ENCODE data around the gene RUNX3. TPM values are rescaled to one million over a fixed set of nuclear protein-coding genes. Genes with fewer than 3 reads are reported as not detected.

Gene RUNX3
- polyA plus RNA-seq, 1 of the 3 experiments (the other 2 are of a cell fraction): not detected

- no peak for TF ChIP-seq FOXJ3 (CRISPR knock-in tag; IDR thresholded peaks at IDR 0.05)
- no peak for TF ChIP-seq EZH2phosphoT487 (IDR thresholded peaks at IDR 0.05; ENCODE audit: borderline replicate concordance, low read depth)
- TF ChIP-seq REST (IDR thresholded peaks at IDR 0.05; ENCODE audit: low read depth, low read length): no peak
- no peak for TF ChIP-seq IRF3 (IDR thresholded peaks at IDR 0.05; ENCODE audit: low read depth, low read length)
Observed at GRCh38 chr1:24957016-24957807, 27.1 kb upstream of the RUNX3 start (continued).

GRCh38 chr1:24955779-24956365 lies 25.8 kb upstream of the RUNX3 start:
- no peaks in the 10 kb centered on the region for H3K9me3 ChIP-seq
- no peaks in the 10 kb centered on the region for H3K79me2 ChIP-seq (ENCODE audit: insufficient read depth)
- H3K9ac ChIP-seq: no peak overlapping the region
- no peaks in the 10 kb centered on the region for H3K36me3 ChIP-seq (replicated peaks in 1 of 2; ENCODE audit: control insufficient read depth in 1 of 2, insufficient read depth in 2 of 2, low read length in 1 of 2)
- H4K20me1 ChIP-seq (ENCODE audit: insufficient read depth): no peaks in the 10 kb centered on the region
- WGBS (ENCODE audit: low lambda C conversion rate): 67% methylated on average over 7 of the region's 8 CpGs
- TF ChIP-seq GATA2 (CRISPR knock-in tag; IDR thresholded peaks at IDR 0.05) (no peak), PBX3 (IDR thresholded peaks at IDR 0.05) (no peak), NFIC (IDR thresholded peaks at IDR 0.05; ENCODE audit: borderline replicate concordance) (no peak), MEF2A (IDR thresholded peaks at IDR 0.05; ENCODE audit: borderline replicate concordance, low read depth) (no peak), YY1 (IDR thresholded peaks at IDR 0.05; ENCODE audit: low read depth) (no peak), RAD21 (IDR thresholded peaks at IDR 0.05; ENCODE audit: low read length) (no peak), USF1 (IDR thresholded peaks at IDR 0.05; ENCODE audit: borderline replicate concordance, low read depth) (no peak), FOXJ3 (CRISPR knock-in tag; IDR thresholded peaks at IDR 0.05) (no peak), TAF1 (IDR thresholded peaks at IDR 0.05; ENCODE audit: borderline replicate concordance, low read depth, low read length) (no peak), RCOR1 (IDR thresholded peaks at IDR 0.05; ENCODE audit: low read length) (no peak), FOXM1 (IDR thresholded peaks at IDR 0.05; ENCODE audit: low read depth) (no peak), EP300 (IDR thresholded peaks at IDR 0.05; ENCODE audit: borderline replicate concordance in 1 of 2, low read depth in 1 of 2, low read length in 1 of 2) (no peak), EZH2phosphoT487 (IDR thresholded peaks at IDR 0.05; ENCODE audit: borderline replicate concordance, low read depth) (no peak), IRF3 (IDR thresholded peaks at IDR 0.05; ENCODE audit: low read depth, low read length) (no peak), SIN3A (IDR thresholded peaks at IDR 0.05; ENCODE audit: borderline replicate concordance, low read depth, low read length) (no peak)
- H3K4me3 ChIP-seq (ENCODE audit: low read depth in 2 of 2, low read length in 1 of 2): no peak overlapping the region
- CTCF ChIA-PET: interaction anchor here (0.6 to 2.7 kb wide), 2 partner anchors 81 to 251 kb away, joined by 3 to 9 read pairs; no protein-coding TSS in a partner anchor
- H3K4me2 ChIP-seq: no peak overlapping the region
- no peak for DNase-seq
- no peaks in the 10 kb centered on the region for H3K9me2 ChIP-seq
- no peak overlapping the region for H3K27ac ChIP-seq (ENCODE audit: low read depth in 2 of 2, low read length in 1 of 2)
- H3F3A ChIP-seq (replicated peaks; ENCODE audit: insufficient read depth): no peaks in the 10 kb centered on the region
- no peak overlapping the region for H2AFZ ChIP-seq (ENCODE audit: low read depth)
- POLR2A ChIA-PET: no interaction called here
- H3K27me3 ChIP-seq (ENCODE audit: insufficient read depth): no peaks in the 10 kb centered on the region
- H3K4me1 ChIP-seq (ENCODE audit: control insufficient read depth in 1 of 2, insufficient read depth in 2 of 2, low read depth in 1 of 2, low read length in 1 of 2): no peaks in the 10 kb centered on the region
